Lower leg skin (tissue), 3 donors: Measurements from ENCODE around the gene RASL12.

Experiments used
- POLR2A ChIP-seq, 2 donors: fragments of 450-650 bp; IDR thresholded peaks; one replicate each; pipeline ENCODE4 v1.6.1; 2016 to 2017; ENCODE audit warnings: antibody characterized with exemption in 2 of 2, mild to moderate bottlenecking in 1 of 2, moderate library complexity in 1 of 2
- TF ChIP-seq, protein P1 (sequence below), 3 donors: fragments of 450-650 bp; IDR thresholded peaks; one replicate each; pipeline ENCODE4 v1.5.1; 2016; ENCODE audit warnings: antibody characterized with exemption in 3 of 3, mild to moderate bottlenecking in 3 of 3, moderate library complexity in 2 of 3

DNA sequence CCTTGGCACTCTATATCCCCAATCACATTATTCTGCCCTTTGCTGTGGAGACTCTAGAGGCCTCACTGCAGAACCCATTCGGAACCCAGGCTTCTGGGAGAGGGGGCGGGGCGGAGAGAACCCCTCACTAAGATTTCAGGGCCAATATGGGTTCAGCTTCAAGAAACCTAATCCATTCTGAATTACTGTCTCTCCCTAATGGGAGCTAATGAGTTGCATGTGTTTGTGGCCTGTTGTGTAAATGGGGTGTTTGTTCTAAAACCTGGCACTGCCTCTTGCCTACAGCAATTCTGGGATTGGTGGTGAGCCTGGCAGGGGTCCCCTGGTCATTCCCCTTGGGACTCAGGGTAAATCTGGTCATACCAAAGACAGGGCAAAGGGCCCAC is 605 bp upstream of the RASL12 start:
- TF ChIP-seq POLR2A (IDR thresholded peaks at IDR 0.05) = no peak
- TF ChIP-seq, protein P1, sequence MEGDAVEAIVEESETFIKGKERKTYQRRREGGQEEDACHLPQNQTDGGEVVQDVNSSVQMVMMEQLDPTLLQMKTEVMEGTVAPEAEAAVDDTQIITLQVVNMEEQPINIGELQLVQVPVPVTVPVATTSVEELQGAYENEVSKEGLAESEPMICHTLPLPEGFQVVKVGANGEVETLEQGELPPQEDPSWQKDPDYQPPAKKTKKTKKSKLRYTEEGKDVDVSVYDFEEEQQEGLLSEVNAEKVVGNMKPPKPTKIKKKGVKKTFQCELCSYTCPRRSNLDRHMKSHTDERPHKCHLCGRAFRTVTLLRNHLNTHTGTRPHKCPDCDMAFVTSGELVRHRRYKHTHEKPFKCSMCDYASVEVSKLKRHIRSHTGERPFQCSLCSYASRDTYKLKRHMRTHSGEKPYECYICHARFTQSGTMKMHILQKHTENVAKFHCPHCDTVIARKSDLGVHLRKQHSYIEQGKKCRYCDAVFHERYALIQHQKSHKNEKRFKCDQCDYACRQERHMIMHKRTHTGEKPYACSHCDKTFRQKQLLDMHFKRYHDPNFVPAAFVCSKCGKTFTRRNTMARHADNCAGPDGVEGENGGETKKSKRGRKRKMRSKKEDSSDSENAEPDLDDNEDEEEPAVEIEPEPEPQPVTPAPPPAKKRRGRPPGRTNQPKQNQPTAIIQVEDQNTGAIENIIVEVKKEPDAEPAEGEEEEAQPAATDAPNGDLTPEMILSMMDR (IDR thresholded peaks at IDR 0.05) = no peak
